Kasumi-1 (cell line): Measurements from ENCODE around the gene CSRNP2.
A peak's percentile ranks its signal among the peaks of the same experiment; 100 is the strongest.
"Not testable (repeated sequence)": the region's sequence is repeated elsewhere in the genome, so short reads cannot be mapped to it uniquely, and the experiment has no call there.

ENCODE experiments used
- DNase-seq, 2 experiments: peaks; one replicate each; lab custom pipeline; 2025; lab: John Stamatoyannopoulos, UW

The CSRNP2 gene

GRCh38 chr12:51078346-51078745, 5.0 kb downstream of the CSRNP2 start:
- not testable (repeated sequence) for DNase-seq

- DNase-seq: no peak
Measured at GRCh38 chr12:51077930-51078329, 5.5 kb downstream of the CSRNP2 start.

- no peak for DNase-seq
Measured at GRCh38 chr12:51076236-51076930, 7.0 kb downstream of the CSRNP2 start.

- no peak for DNase-seq
Measured at GRCh38 chr12:51075390-51075789, 8.0 kb downstream of the CSRNP2 start.

- DNase-seq: no peak
Measured at GRCh38 chr12:51071663-51072062, 11.7 kb downstream of the CSRNP2 start.

GRCh38 chr12:51070004-51070403, 13.4 kb downstream of the CSRNP2 start:
- no peak for DNase-seq

- no peak for DNase-seq
Measured at GRCh38 chr12:51067771-51068170, 15.6 kb downstream of the CSRNP2 start.

GRCh38 chr12:51067229-51067628, 16.2 kb downstream of the CSRNP2 start:
- no peak for DNase-seq

GRCh38 chr12:51065530-51065929, 17.9 kb downstream of the CSRNP2 start:
- no peak for DNase-seq

- no peak for DNase-seq
Measured at GRCh38 chr12:51062631-51063397, 20.6 kb downstream of the CSRNP2 start.

GRCh38 chr12:51059086-51059485, 24.3 kb downstream of the CSRNP2 start:
- no peak for DNase-seq

GRCh38 chr12:51056242-51056641, 27.2 kb downstream of the CSRNP2 start:
- no peak for DNase-seq

GRCh38 chr12:51055060-51055459, 28.3 kb downstream of the CSRNP2 start:
- no peak for DNase-seq

GRCh38 chr12:51051787-51052186, 31.6 kb downstream of the CSRNP2 start:
- DNase-seq: no peak

GRCh38 chr12:51049525-51049924, 33.9 kb downstream of the CSRNP2 start:
- no peak for DNase-seq

- no peak for DNase-seq
Measured at GRCh38 chr12:51048661-51049251, 34.6 kb downstream of the CSRNP2 start.

GRCh38 chr12:51047655-51048540, 35.5 kb downstream of the CSRNP2 start, which contains the start of gene LETMD1:
LETMD1 (plus strand) TSS chr12:51048327; CDS start chr12:51048357, 30 bp downstream.
- DNase-seq: peak; percentile 99

GRCh38 chr12:51036279-51036678, 47.1 kb downstream of the CSRNP2 start:
- no peak for DNase-seq

GRCh38 chr12:51033457-51034089, 49.8 kb downstream of the CSRNP2 start:
- no peak for DNase-seq

GRCh38 chr12:51033048-51033447, 50.3 kb downstream of the CSRNP2 start:
- no peak for DNase-seq

- no peak for DNase-seq
Measured at GRCh38 chr12:51028813-51029150, 54.6 kb downstream of the CSRNP2 start.
